ENCODE results near the gene IL17B. TPM values are rescaled to one million over a fixed set of nuclear protein-coding genes. Genes with fewer than 3 reads are reported as not detected.

IL17B gene
- total and polyA plus RNA-seq, 2 of the 8 experiments (the other 6 are each of a cell fraction or from before 2014, with no cell fraction given): 0.18 TPM; not detected in 1

GRCh38 chr5:149407323-149408251 lies 28.5 kb upstream of the IL17B start (continued):
- no peak for TF ChIP-seq CHD7 (IDR thresholded peaks at IDR 0.05; ENCODE audit: insufficient replicate concordance, low read length)
- no peak for TF ChIP-seq JUN (IDR thresholded peaks at IDR 0.05; ENCODE audit: low read depth, low read length)
- no peak for TF ChIP-seq RAD21 (IDR thresholded peaks at IDR 0.05 in 1 of 2, conservative IDR thresholded peaks at IDR 0.05 in 1 of 2; ENCODE audit: low read depth in 2 of 2, low read length in 2 of 2)
- no peak for TF ChIP-seq RBBP5 (IDR thresholded peaks at IDR 0.05; ENCODE audit: borderline replicate concordance, low read depth, low read length)
- TF ChIP-seq SUZ12 (IDR thresholded peaks at IDR 0.05; ENCODE audit: low read length): no peak
- TF ChIP-seq SIX5 (IDR thresholded peaks at IDR 0.05; ENCODE audit: low read depth, low read length): no peak
- no peak for TF ChIP-seq ZNF274 (IDR thresholded peaks at IDR 0.05; ENCODE audit: borderline replicate concordance, extremely low read depth, low read length)
- TF ChIP-seq TCF12 (IDR thresholded peaks at IDR 0.05; ENCODE audit: low read depth, low read length): no peak

All from H1 (cell line).